ENCODE results near the gene CPNE5. TPM values are rescaled to one million over a fixed set of nuclear protein-coding genes. Genes with fewer than 3 reads are reported as not detected.

The CPNE5 gene
- total RNA-seq, 2 donors from 2014 or later: 3.9 to 64.5 TPM

DNA sequence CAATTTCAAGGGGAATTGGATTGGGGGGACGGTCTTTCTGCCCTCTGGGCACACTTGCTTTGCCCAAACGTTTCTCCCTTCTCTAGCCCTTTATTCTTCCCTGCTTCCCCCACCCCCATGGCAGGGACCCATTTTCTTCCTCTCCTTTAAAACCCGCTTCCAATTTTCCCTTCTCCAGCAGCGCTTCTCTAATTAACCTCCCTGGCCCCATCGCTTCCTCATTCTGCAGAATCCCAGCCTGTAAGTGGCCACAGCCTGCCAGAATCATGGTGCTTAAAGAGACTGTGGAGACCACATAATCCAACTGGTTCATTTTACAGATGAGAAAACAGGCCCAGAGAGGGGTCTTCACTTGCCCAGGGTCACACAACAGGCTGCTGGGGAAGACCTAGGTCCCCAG is 61.4 kb downstream of the CPNE5 start:
- no peaks in the 10 kb centered on the region for H3K9me3 ChIP-seq
- WGBS: 59% methylated on average over 5 of the region's 5 CpGs
- TF ChIP-seq, protein P1, sequence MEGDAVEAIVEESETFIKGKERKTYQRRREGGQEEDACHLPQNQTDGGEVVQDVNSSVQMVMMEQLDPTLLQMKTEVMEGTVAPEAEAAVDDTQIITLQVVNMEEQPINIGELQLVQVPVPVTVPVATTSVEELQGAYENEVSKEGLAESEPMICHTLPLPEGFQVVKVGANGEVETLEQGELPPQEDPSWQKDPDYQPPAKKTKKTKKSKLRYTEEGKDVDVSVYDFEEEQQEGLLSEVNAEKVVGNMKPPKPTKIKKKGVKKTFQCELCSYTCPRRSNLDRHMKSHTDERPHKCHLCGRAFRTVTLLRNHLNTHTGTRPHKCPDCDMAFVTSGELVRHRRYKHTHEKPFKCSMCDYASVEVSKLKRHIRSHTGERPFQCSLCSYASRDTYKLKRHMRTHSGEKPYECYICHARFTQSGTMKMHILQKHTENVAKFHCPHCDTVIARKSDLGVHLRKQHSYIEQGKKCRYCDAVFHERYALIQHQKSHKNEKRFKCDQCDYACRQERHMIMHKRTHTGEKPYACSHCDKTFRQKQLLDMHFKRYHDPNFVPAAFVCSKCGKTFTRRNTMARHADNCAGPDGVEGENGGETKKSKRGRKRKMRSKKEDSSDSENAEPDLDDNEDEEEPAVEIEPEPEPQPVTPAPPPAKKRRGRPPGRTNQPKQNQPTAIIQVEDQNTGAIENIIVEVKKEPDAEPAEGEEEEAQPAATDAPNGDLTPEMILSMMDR (IDR thresholded peaks at IDR 0.05): no peak
- TF ChIP-seq POLR2A (IDR thresholded peaks at IDR 0.05) (no peak), POLR2AphosphoS5 (IDR thresholded peaks at IDR 0.05) (no peak)
- H3K4me3 ChIP-seq: no peak overlapping the region
- DNase-seq (ENCODE audit: low spot score): no peak
- no peaks in the 10 kb centered on the region for H3K4me1 ChIP-seq (replicated peaks)
- no peaks in the 10 kb centered on the region for H3K36me3 ChIP-seq
- H3K27me3 ChIP-seq (replicated peaks; ENCODE audit: insufficient read depth): no peaks in the 10 kb centered on the region
- H3K27ac ChIP-seq: no peak overlapping the region
- intact Hi-C loops (cut with DNase I): no loop called here

GRCh38 chr6:36776167-36776566 is 63.1 kb downstream of the CPNE5 start:
- H3K9me3 ChIP-seq: no peaks in the 10 kb centered on the region
- DNase-seq (ENCODE audit: low spot score): no peak
- WGBS: 93% methylated on average over 5 of the region's 5 CpGs

DNA sequence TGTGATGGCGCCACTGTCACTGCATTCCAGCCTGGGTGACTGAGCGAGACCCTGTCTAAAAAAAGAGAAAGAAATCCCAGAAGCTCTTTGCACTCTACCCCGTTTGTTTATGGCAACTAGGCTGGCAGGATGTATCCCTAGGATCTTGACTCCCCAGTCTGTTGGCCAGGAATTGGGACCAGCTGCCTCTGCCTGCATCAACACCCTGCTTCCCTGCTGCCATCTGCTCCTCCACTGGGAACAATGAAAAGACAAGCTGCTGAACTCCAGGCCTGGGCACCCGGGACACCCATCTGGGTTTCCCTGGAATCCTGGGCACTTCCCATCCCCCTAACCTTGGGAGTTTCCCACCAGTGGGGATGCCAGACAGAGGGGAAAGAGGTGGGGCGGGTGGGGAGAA is 64.9 kb downstream of the CPNE5 start:
- no peak overlapping the region for H3K27ac ChIP-seq
- intact Hi-C loops (cut with DNase I): no loop called here
- TF ChIP-seq POLR2A (IDR thresholded peaks at IDR 0.05): no peak
- TF ChIP-seq, protein P1 (IDR thresholded peaks at IDR 0.05): no peak
- no peak for TF ChIP-seq POLR2AphosphoS5 (IDR thresholded peaks at IDR 0.05)
- DNase-seq (ENCODE audit: low spot score): no peak
- H3K4me3 ChIP-seq: no peak overlapping the region
- H3K9me3 ChIP-seq: no peaks in the 10 kb centered on the region
- H3K4me1 ChIP-seq (replicated peaks): no peaks in the 10 kb centered on the region
- no peaks in the 10 kb centered on the region for H3K36me3 ChIP-seq
- WGBS: 81% methylated on average over 5 of the region's 5 CpGs
- H3K27me3 ChIP-seq (replicated peaks; ENCODE audit: insufficient read depth): no peaks in the 10 kb centered on the region

More at GRCh38 chr6:36776167-36776566, 63.1 kb downstream of the CPNE5 start:
- H3K27ac ChIP-seq: no peak overlapping the region
- intact Hi-C loops (cut with DNase I): no loop called here
- H3K36me3 ChIP-seq: no peaks in the 10 kb centered on the region
- H3K4me1 ChIP-seq (replicated peaks): no peaks in the 10 kb centered on the region
- no peak overlapping the region for H3K4me3 ChIP-seq
- H3K27me3 ChIP-seq (replicated peaks; ENCODE audit: insufficient read depth): no peaks in the 10 kb centered on the region
- TF ChIP-seq, protein P1 (IDR thresholded peaks at IDR 0.05): no peak
- TF ChIP-seq POLR2AphosphoS5 (IDR thresholded peaks at IDR 0.05): no peak

- TF ChIP-seq POLR2AphosphoS5 (IDR thresholded peaks at IDR 0.05) (no peak), POLR2A (IDR thresholded peaks at IDR 0.05) (no peak)
- TF ChIP-seq, protein P1 (IDR thresholded peaks at IDR 0.05): no peak
- Histone ChIP-seq H3K27me3 (replicated peaks; ENCODE audit: insufficient read depth) (no peaks in the 10 kb centered on the region), H3K4me1 (replicated peaks) (no peaks in the 10 kb centered on the region), H3K4me3 (no peak overlapping the region), H3K36me3 (no peaks in the 10 kb centered on the region), H3K27ac (no peak overlapping the region), H3K9me3 (no peaks in the 10 kb centered on the region)
- 84% methylated on average over 8 of the region's 8 CpGs for WGBS
- intact Hi-C loops (cut with DNase I): no loop called here
- no peak for DNase-seq (ENCODE audit: low spot score)
These were observed 66.8 kb downstream of the CPNE5 start for GRCh38 chr6:36772397-36772796.

- WGBS: 100% methylated on average over 2 of the region's 2 CpGs
- no peak for DNase-seq (ENCODE audit: low spot score)
- TF ChIP-seq POLR2AphosphoS5 (IDR thresholded peaks at IDR 0.05): no peak
- TF ChIP-seq POLR2A (IDR thresholded peaks at IDR 0.05): no peak
- TF ChIP-seq, protein P1 (IDR thresholded peaks at IDR 0.05): no peak
- Histone ChIP-seq H3K4me1 (replicated peaks) (no peaks in the 10 kb centered on the region), H3K27me3 (replicated peaks; ENCODE audit: insufficient read depth) (no peaks in the 10 kb centered on the region), H3K9me3 (no peaks in the 10 kb centered on the region), H3K4me3 (no peak overlapping the region), H3K36me3 (no peaks in the 10 kb centered on the region), H3K27ac (no peak overlapping the region)
- intact Hi-C loops (cut with DNase I): no loop called here
These were observed 68.1 kb downstream of the CPNE5 start for GRCh38 chr6:36771145-36771544.

All from prostate gland (tissue), 2 donors.